HepG2 (cell line): ENCODE data around the gene TMX3. TPM values are rescaled to one million over a fixed set of nuclear protein-coding genes. Genes with fewer than 3 reads are reported as not detected.

Source experiments
- ATAC-seq: fragments of 200-7000 bp; cut with Tn5 transposase; 3 replicates; pipeline ENCODE4 v1.9.1; 2020; ENCODE audit warnings: mild to moderate bottlenecking, moderate library complexity
- BruUV-seq: library from RNA; stranded (reverse); fragments of 400-500 nt; replicated peaks from 2 replicates; lab custom pipeline; 2021; lab: Mats Ljungman, UMichigan
- CTCF ChIA-PET: fragments of 300-600 bp; formaldehyde crosslinking; extraction: SDS; loops from one replicate; lab custom pipeline; 2021; ENCODE audit warnings: low total read pairs, inconsistent platforms, low intra/inter-chr PET ratio; lab: Yijun Ruan, JAX
- POLR2A ChIA-PET: fragments of 350-600 bp; sonication (Branson Sonifier 250); formaldehyde crosslinking; loops from one replicate; lab custom pipeline; 2020; ENCODE audit warnings: antibody characterized with exemption, inconsistent platforms; lab: Yijun Ruan, JAX
- DNase-seq: peaks from one replicate; pipeline ENCODE4 v3.0.0-alpha.2; 2015; ENCODE audit warnings: low spot score
- FAIRE-seq: peaks from 3 replicates; lab custom pipeline; 2011; peaks lifted over from hg19 to GRCh38; lab: Jason Lieb, UNC
- H2AFZ ChIP-seq: one replicate; pipeline ENCODE4 v1.6.1; 2011; ENCODE audit warnings: low read length, inconsistent platforms
- H3K27ac ChIP-seq: fragments of 300-600 bp; 3 replicates; pipeline ENCODE4 v1.8.0; 2011; ENCODE audit warnings: mixed run types, mild to moderate bottlenecking, mixed read lengths, low read length, inconsistent platforms; ENCODE audit not compliant: insufficient read depth; ENCODE audit errors: extremely low read length
- H3K27me3 ChIP-seq, 2 experiments: fragments of 200-600 bp in 1 of 2; 2 replicates in 1 of 2; 3 replicates in 1 of 2; pipeline versions ENCODE4 v1.6.0 to v1.8.0; 2011; ENCODE audit warnings: low read length in 2 of 2, mild to moderate bottlenecking in 2 of 2, moderate library complexity in 2 of 2, inconsistent platforms in 1 of 2; ENCODE audit not compliant: insufficient read depth in 2 of 2, control insufficient read depth in 1 of 2
- H3K36me3 ChIP-seq, 2 experiments: fragments of 200-600 bp in 1 of 2; replicated peaks in 1 of 2; 2 replicates in 1 of 2; 3 replicates in 1 of 2; pipeline versions ENCODE4 v1.5.1 to v1.8.0; 2011; ENCODE audit warnings: low read length in 2 of 2, inconsistent platforms in 1 of 2; ENCODE audit not compliant: insufficient read depth in 2 of 2, control insufficient read depth in 1 of 2
- H3K4me1 ChIP-seq: 2 replicates; pipeline ENCODE4 v1.5.1; 2012; ENCODE audit warnings: low read length, inconsistent platforms; ENCODE audit not compliant: insufficient read depth
- H3K4me2 ChIP-seq: 2 replicates; pipeline ENCODE4 v1.6.0; 2011; ENCODE audit warnings: low read depth, low read length, inconsistent platforms
- H3K4me3 ChIP-seq, 3 experiments: fragments of 200-600 bp in 1 of 3; sonication (generic), shearing (Covaris generic) in 1 of 3; replicated peaks in 1 of 3; 2 replicates each; pipeline ENCODE4 v1.5.1; 2011 to 2016; ENCODE audit warnings: low read length in 3 of 3, inconsistent platforms in 2 of 3, low read depth in 2 of 3, mild to moderate bottlenecking in 2 of 3, control low read depth in 1 of 3, mixed read lengths in 1 of 3; ENCODE audit not compliant: insufficient read depth in 1 of 3
- H3K79me2 ChIP-seq: one replicate; pipeline ENCODE4 v1.6.1; 2011; ENCODE audit warnings: low read length, inconsistent platforms; ENCODE audit not compliant: insufficient read depth
- H3K9ac ChIP-seq: 2 replicates; pipeline ENCODE4 v1.6.0; 2011; ENCODE audit warnings: mild to moderate bottlenecking, low read depth, low read length, inconsistent platforms; ENCODE audit not compliant: insufficient read depth
- H3K9me3 ChIP-seq: 2 replicates; pipeline ENCODE4 v1.5.1; 2012; ENCODE audit warnings: mild to moderate bottlenecking, low read length
- H4K20me1 ChIP-seq: 2 replicates; pipeline ENCODE4 v1.6.0; 2011; ENCODE audit warnings: inconsistent platforms, mild to moderate bottlenecking, low read length, moderate library complexity; ENCODE audit not compliant: insufficient read depth
- SNAPC2 ChIP-seq: sonication (generic); formaldehyde crosslinking; IDR thresholded peaks from 2 replicates; pipeline ENCODE4 v1.8.1; 2022; ENCODE audit warnings: mild to moderate bottlenecking, missing genetic modification reagents
- TCF7L2 ChIP-seq: IDR thresholded peaks from 2 replicates; pipeline ENCODE4 v1.6.1; 2011; ENCODE audit warnings: mild to moderate bottlenecking, low read depth, low read length, moderate library complexity
- ZNF224 ChIP-seq: sonication (generic); formaldehyde crosslinking; IDR thresholded peaks from 2 replicates; pipeline ENCODE4 v1.5.0; 2020; ENCODE audit warnings: mild to moderate bottlenecking, missing genetic modification reagents
- in situ Hi-C: cut with HindIII; loops from 2 replicates; pipeline ENCODE4 v1.10.0; 2017; ENCODE audit warnings: low pct_unique_long_range_greater_than_20kb; ENCODE audit not compliant: extremely low pct_ligation_motif_present
- intact Hi-C: fragments of 100-400 bp; cut with micrococcal nuclease; formaldehyde crosslinking; loops from one replicate; pipeline ENCODE4 v1.10.0; 2022; ENCODE audit not compliant: unreplicated experiment
- polyA plus RNA-seq, 8 experiments: library from polyadenylated mRNA; depleted of rRNA in 3 of 8; stranded (reverse) in 7 of 8; unstranded in 1 of 8; fragments of >200 nt; fragmentation: Illumina TruSeq in 4 of 8; extraction: Trizol in 4 of 8; gene quantifications; 2 replicates each; pipeline versions ENCODE4 v1.2.1 to v1.2.3, GENCODE V29; 2011 to 2016; ENCODE audit warnings: low read depth in 4 of 8, missing spikeins in 1 of 8, mixed read lengths in 1 of 8; ENCODE audit not compliant: insufficient read depth in 1 of 8
- total RNA-seq, 5 experiments: library from RNA; depleted of rRNA; stranded (reverse); fragments of >200 nt; fragmentation: Illumina TruSeq; extraction: Trizol; gene quantifications; 2 replicates each; pipeline ENCODE4 v1.2.3, GENCODE V29; 2016; ENCODE audit warnings: low read depth in 1 of 5
- TF ChIP-seq, protein P1 (sequence below): sonication (generic); formaldehyde crosslinking; IDR thresholded peaks from 2 replicates; pipeline ENCODE4 v1.9.0; 2021; ENCODE audit warnings: missing genetic modification reagents, borderline replicate concordance

The TMX3 gene
- total and polyA plus RNA-seq, 2 of the 13 experiments (the other 11 are each of a cell fraction or from before 2014, with no cell fraction given), result 12.9 to 25.0 TPM

DNA sequence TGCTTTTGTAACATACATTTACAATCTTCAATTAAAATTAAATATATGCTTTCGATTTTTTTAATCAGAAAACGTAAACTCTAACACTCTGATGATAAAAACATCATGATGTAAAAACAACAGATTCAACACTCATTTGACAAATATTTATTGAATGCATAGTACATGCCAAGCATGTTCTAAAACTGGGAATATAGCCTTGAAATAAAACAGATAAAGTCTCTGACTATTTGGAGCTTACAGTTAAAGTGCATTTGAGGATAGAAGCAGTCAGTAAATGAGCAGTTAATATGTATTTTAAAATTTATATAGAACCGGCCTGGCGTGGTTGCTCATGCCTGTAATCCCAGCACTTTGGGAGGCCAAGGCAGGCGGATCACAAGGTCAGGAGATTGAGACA is 47.8 kb downstream of the TMX3 start (continued):
- TF ChIP-seq, protein P1, sequence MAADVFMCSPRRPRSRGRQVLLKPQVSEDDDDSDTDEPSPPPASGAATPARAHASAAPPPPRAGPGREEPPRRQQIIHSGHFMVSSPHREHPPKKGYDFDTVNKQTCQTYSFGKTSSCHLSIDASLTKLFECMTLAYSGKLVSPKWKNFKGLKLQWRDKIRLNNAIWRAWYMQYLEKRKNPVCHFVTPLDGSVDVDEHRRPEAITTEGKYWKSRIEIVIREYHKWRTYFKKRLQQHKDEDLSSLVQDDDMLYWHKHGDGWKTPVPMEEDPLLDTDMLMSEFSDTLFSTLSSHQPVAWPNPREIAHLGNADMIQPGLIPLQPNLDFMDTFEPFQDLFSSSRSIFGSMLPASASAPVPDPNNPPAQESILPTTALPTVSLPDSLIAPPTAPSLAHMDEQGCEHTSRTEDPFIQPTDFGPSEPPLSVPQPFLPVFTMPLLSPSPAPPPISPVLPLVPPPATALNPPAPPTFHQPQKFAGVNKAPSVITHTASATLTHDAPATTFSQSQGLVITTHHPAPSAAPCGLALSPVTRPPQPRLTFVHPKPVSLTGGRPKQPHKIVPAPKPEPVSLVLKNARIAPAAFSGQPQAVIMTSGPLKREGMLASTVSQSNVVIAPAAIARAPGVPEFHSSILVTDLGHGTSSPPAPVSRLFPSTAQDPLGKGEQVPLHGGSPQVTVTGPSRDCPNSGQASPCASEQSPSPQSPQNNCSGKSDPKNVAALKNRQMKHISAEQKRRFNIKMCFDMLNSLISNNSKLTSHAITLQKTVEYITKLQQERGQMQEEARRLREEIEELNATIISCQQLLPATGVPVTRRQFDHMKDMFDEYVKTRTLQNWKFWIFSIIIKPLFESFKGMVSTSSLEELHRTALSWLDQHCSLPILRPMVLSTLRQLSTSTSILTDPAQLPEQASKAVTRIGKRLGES (CRISPR knock-in tag), result no peak
- TF ChIP-seq TCF7L2 (no peak), SNAPC2 (CRISPR knock-in tag) (no peak)

DNA sequence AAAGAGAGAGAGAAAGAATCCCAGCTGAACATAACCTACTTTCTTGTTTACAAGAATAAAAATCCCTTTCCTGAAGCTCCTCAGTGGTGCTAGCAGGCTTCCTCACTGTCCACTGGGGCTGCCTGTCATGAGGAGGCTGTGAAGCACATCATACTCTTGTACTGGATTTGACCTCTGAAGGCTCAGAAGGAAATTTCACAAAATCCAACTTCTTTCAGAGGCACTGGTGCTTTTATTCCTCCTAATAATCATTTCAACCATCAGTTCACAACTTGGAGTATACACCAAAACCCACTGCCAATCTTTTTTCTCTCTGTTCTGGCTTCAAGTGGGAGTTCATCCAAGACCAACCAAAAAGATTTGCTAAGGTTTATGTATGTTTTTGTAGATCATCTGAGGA is 48.5 kb downstream of the TMX3 start:
- H3K4me2 ChIP-seq, result no peak overlapping the region
- ChIA-PET POLR2A (no interaction called here), CTCF (no interaction called here)
- H2AFZ ChIP-seq, result no peak overlapping the region
- BruUV-seq, result no TSS peak
- in situ Hi-C loops (loop anchor here (10.0 kb wide), 1 partner anchor 1452 kb away; no protein-coding TSS in a partner anchor), intact Hi-C loops (no loop called here)
- no peaks in the 10 kb centered on the region for H4K20me1 ChIP-seq
- H3K4me3 ChIP-seq, result no peak overlapping the region
- H3K79me2 ChIP-seq, result no peaks in the 10 kb centered on the region
- no peak for TF ChIP-seq ZNF224 (CRISPR knock-in tag)
- no peaks in the 10 kb centered on the region for H3K9me3 ChIP-seq
- ATAC-seq (no peak), FAIRE-seq (no peak), DNase-seq (no peak)
- no peaks in the 10 kb centered on the region for H3K27me3 ChIP-seq
- H3K36me3 ChIP-seq, result no peaks in the 10 kb centered on the region
- no peaks in the 10 kb centered on the region for H3K4me1 ChIP-seq
- H3K9ac ChIP-seq, result no peak overlapping the region
- H3K27ac ChIP-seq, result no peak overlapping the region
